OCI-M2 (cell line): Measurements from ENCODE around the gene LLGL1.

Experiments
- DNase-seq: peaks from one replicate; lab custom pipeline; 2025; ENCODE audit not compliant: unreplicated experiment; lab: John Stamatoyannopoulos, UW

The LLGL1 gene

GRCh38 chr17:18229771-18230170 is 4.3 kb downstream of the LLGL1 start:
- DNase-seq, result no peak

GRCh38 chr17:18230288-18231141 is 5.1 kb downstream of the LLGL1 start:
- no peak for DNase-seq

GRCh38 chr17:18231164-18231563 is 5.7 kb downstream of the LLGL1 start:
- DNase-seq, result no peak

GRCh38 chr17:18233803-18234518 is 8.5 kb downstream of the LLGL1 start:
- DNase-seq, result no peak

- no peak for DNase-seq
These were observed 9.5 kb downstream of the LLGL1 start for GRCh38 chr17:18234853-18235380.

GRCh38 chr17:18235743-18236256 is 10.4 kb downstream of the LLGL1 start:
- no peak for DNase-seq

- no peak for DNase-seq
These were observed 11.1 kb downstream of the LLGL1 start for GRCh38 chr17:18236494-18236893.

GRCh38 chr17:18237461-18237860 is 12.0 kb downstream of the LLGL1 start:
- no peak for DNase-seq

- DNase-seq, result no peak
These were observed 12.9 kb downstream of the LLGL1 start for GRCh38 chr17:18238299-18238698.

GRCh38 chr17:18240449-18240848 is 15.0 kb downstream of the LLGL1 start:
- no peak for DNase-seq

GRCh38 chr17:18241229-18241871 is 15.9 kb downstream of the LLGL1 start:
- no peak for DNase-seq

GRCh38 chr17:18245038-18245776 is 19.8 kb downstream of the LLGL1 start:
- no peak for DNase-seq

GRCh38 chr17:18246109-18246725 is 20.8 kb downstream of the LLGL1 start:
- no peak for DNase-seq

GRCh38 chr17:18246880-18247612 is 21.6 kb downstream of the LLGL1 start:
- no peak for DNase-seq

- DNase-seq, result no peak
These were observed 22.2 kb downstream of the LLGL1 start for GRCh38 chr17:18247613-18248001.

- no peak for DNase-seq
These were observed 22.9 kb downstream of the LLGL1 start for GRCh38 chr17:18248300-18248731.

- no peak for DNase-seq
These were observed 23.4 kb downstream of the LLGL1 start for GRCh38 chr17:18248811-18249210.

GRCh38 chr17:18250259-18250658 is 24.8 kb downstream of the LLGL1 start:
- no peak for DNase-seq

- no peak for DNase-seq
These were observed 25.3 kb downstream of the LLGL1 start for GRCh38 chr17:18250708-18251107.

GRCh38 chr17:18251204-18251603 is 25.8 kb downstream of the LLGL1 start:
- DNase-seq, result no peak
